Transverse colon (tissue), 3 donors: Measurements from ENCODE around the gene TBC1D9B.
"Not testable (repeated sequence)": the region's sequence is repeated elsewhere in the genome, so short reads cannot be mapped to it uniquely, and the experiment has no call there.

Source experiments
- CTCF ChIP-seq, 5 experiments: fragments of 200-600 bp in 3 of 5; fragments of 450-650 bp in 2 of 5; sonication (generic) in 3 of 5; IDR thresholded peaks; 1 replicate in 2 of 5; 2 replicates in 3 of 5; pipeline ENCODE4 v1.5.1; 2016 to 2017; ENCODE audit warnings: antibody characterized with exemption in 5 of 5, inconsistent platforms in 3 of 5, mild to moderate bottlenecking in 2 of 5, moderate library complexity in 1 of 5
- POLR2A ChIP-seq: fragments of 450-650 bp; IDR thresholded peaks from one replicate; pipeline ENCODE4 v1.6.1; 2016; ENCODE audit warnings: antibody characterized with exemption, mild to moderate bottlenecking, moderate library complexity

- TF ChIP-seq CTCF (IDR thresholded peaks at IDR 0.05); POLR2A: not testable (repeated sequence)
Observed at GRCh38 chr5:179871533-179871932, 36.2 kb downstream of the TBC1D9B start.
